ENCODE data around the gene BCOR. TPM values are rescaled to one million over a fixed set of nuclear protein-coding genes. Genes with fewer than 3 reads are reported as not detected.

Gene BCOR
- total RNA-seq, 1 donor from 2014 or later, result 14.6 TPM

GRCh38 chrX:40099055-40099958 lies 1.5 kb upstream of the BCOR start:
- DNase-seq (ENCODE audit: low read depth), result no peak

DNA sequence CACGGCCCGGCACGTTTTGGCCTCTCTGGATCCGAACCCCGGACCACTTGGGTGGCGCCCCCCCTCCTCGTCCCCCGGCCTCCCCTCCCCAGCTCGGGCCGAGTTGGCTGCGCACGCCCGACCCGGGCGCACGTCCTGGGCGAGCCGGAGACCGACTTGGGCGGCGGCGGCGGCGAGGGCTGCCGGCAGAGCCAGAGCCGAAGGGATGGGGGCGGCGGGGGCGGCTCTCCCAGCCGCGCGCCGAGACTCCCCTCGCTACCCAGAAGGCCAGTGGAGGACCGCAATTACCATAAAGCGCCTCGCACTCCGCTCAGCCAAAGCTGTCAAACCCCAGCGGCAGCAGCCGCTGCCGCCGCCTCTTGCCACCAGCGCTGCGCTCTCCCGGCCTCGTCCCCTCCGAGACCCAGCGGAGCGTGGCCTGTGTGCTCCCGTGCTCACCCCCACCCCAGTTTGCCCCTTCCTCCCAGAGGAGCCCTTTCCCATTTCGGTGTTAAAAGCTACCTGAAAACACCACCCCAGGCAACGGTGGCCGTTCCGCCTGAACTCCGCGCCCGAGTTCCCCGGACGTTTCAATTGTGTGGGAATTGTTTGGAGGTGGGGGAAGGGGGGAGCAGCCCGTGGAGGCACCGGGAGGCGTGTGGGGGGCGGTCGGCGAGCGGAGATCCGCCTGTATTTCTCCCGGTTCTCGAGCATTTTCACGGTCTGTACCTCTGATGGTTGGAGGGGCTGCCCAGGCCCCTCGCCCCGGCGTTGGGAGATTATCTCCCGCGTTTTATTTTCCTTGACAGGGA lies 701 bp upstream of the BCOR start:
- peak; percentile 65 for DNase-seq (ENCODE audit: low read depth)

DNA sequence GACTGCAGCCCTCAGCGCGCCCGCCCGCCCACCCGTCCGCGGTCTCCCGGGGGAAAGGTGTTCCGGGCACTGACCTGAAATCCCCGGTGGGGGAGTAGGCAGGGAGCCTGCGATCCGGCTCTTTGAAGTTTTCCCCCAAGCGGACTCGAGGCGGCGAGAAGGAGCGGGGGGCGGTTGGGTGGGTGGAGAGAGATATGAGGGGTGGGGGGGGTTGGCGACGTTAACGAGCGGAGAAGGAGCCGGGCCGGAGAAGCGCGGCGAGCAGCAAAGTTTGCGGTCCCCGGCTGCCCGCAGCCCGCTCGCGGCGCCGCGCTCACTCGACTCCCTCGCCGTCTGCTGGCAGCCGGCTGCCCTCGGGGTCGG lies 636 bp downstream of the BCOR start:
- peak; percentile 18 for DNase-seq (ENCODE audit: low read depth)

GRCh38 chrX:40096395-40097091 lies 1.2 kb downstream of the BCOR start:
- DNase-seq (ENCODE audit: low read depth), result peak; percentile 43

GRCh38 chrX:40095583-40096394 lies 2.0 kb downstream of the BCOR start:
- peak; percentile 32 for DNase-seq (ENCODE audit: low read depth)

DNA sequence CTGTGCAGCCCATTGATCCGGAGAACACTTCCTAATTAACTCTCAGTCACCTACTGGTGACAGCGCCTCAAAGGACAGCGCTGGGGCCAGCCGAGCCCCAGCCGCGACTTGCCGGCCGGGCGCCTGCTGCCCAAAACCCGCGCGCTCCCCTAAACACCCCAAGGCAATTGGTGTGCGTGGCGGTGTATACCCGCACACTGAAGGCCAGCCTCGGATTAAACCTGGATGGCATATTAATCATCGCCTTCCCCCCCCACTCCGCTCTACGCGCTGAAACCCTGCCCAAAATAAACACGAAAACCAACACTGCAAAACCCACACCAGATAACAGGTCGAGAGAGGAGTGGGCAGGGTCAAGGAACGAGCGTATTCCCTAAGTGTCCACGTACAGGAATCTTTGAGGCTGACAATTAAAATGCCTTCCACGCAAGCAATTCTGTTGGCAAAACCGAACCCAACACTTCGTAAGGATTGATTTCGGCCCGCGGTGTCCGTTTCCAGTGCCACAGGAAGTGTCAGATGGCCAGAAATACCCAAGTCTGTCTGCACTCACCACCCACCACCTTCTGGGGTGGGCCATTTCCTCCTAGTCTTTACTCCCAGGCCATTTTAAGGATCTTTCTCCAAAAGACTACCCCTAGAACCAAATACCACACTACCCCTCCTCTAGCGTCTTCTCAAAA lies 2.7 kb downstream of the BCOR start:
- DNase-seq (ENCODE audit: low read depth), result peak; percentile 40

DNA sequence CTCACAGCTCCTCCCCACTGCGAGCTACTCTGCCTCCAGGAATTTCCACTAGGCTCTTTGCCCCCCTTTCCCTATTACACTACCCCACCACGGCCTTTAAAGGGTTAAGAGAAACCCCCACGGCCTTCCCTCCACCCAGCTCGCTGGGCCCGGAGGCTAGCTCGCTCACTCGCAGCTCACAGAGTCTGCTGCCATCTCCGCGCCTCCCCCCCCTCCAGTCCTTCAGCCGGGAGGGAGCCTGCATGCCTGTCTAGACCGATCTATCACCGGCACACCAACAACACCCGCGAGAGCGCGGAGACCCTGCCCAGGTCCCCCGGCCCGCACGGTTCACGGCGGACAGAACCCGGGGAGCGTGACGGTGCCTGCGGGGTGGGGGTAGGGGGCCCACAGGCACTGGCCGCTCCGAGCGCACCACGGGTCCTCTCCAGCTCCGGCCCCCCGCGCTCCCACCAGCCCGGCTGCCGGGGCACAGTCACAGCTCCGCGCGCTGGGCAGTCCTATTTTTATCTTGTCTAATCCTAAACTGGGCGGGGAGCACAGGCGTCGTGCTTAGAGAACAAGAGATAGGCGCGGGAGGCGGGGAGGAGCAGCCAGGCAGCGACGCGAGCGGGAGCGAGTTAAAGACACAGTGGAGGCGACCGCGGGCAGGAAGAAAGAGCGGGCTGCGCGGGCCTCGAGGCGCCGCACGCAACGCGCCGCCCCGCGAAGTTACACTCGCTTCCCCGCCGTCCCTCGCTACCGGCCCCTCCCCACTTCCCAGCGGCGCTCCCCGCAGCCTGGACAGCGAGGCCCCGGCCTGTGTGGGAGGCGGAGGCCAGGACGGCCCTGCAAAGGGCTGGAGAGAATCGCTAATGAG lies 3.5 kb downstream of the BCOR start:
- DNase-seq (ENCODE audit: low read depth), result peak; percentile 75

- no peak for DNase-seq (ENCODE audit: low read depth)
Observed at GRCh38 chrX:40093586-40093985, 4.2 kb downstream of the BCOR start.

DNA sequence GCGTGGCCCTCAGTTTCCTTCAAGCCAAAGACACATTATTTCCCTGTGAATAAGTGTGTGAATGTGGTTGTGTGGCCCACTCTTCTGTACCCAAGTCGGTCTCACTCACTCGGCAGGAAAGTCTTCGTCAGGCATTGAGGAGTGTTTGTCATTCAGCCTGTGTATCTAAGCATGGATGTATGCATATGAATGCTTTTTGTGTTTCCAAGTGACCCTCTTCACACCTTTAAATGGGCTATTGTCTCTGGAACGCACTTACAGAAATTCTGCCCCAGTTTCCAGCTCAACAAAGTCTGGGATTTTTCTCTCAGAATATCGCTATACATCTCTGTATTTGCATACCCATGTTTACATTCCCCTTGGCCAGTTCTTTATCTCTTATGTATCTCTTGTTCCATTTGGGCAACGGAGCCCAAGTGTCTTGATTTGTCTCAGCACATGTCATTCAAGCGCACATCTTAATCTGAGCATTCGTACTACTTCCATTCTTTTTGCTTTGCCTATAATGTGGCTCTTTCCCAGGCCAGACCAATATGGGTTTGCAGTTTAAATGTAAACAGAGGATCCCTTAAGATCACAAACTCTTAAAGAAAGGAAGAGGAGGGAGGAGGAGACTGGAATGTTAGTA lies 4.8 kb downstream of the BCOR start:
- DNase-seq (ENCODE audit: low read depth), result no peak

DNA sequence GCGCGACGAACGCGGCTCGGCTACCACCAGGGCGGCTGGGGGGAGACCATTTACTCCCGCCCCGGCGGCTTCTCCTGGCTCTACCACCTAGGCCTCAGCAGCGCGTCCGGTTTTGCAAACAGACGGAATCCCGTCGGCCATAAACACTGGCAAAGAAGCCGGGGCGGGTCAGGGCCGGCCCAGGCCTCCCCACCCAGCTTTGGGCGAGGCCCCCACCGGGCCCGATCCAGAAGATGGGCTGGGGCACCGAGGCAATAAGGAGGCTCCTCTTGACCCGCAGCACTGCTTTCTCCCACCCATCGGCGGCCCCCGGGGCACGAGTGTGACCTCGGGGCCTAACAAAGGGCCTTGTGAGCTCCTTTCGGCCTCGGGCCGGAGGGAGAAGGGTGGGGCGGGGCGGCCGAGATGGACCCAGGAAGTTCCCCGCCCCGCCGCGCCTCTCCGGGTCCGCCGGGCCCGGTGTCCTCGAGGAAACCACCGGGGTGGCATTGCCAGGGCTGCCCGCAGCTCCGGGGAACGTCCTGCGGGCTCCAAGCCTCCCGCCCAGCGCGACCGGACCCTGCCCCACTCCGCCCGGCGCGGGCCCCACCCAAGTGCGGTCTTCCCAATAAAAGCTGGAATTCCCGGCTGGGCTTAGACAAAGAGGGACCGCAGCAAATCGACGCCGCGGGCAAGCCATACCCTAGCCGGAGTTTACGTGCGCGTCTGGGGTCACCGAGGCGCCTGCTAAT lies 5.9 kb downstream of the BCOR start:
- no peak for DNase-seq (ENCODE audit: low read depth)

GRCh38 chrX:40090961-40091360 lies 6.8 kb downstream of the BCOR start:
- no peak for DNase-seq (ENCODE audit: low read depth)

GRCh38 chrX:40090050-40090804 lies 7.5 kb downstream of the BCOR start:
- DNase-seq (ENCODE audit: low read depth), result no peak

- DNase-seq (ENCODE audit: low read depth), result no peak
Observed at GRCh38 chrX:40088803-40089540, 8.8 kb downstream of the BCOR start.

DNA sequence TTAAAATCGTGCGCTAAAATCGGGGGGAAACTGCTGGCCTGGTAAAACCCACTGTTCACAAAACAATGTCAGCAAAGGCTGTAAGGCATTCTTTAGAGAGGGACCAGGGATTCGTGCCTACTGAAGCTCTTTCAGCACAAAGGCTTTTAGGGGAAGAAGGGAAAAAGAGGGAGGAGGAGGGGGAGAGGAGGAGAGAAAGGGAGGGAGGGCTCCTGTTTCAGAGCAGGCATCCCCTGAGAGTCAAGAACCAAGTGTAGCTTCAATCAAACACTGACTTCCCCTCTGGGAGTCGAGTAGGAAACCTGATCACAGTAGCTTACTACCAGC lies 9.5 kb downstream of the BCOR start:
- no peak for DNase-seq (ENCODE audit: low read depth)

GRCh38 chrX:40087425-40088298 lies 10.1 kb downstream of the BCOR start:
- DNase-seq (ENCODE audit: low read depth), result no peak
